ENCODE results near the gene C1orf116.

Gene C1orf116

GRCh38 chr1:207032528-207033017 is at the start of gene C1orf116:
Gene C1orf116, minus strand, starts transcription at chr1:207032756. Its CDS starts 5,158 bp downstream, at chr1:207027598.
- no peak for DNase-seq (ENCODE audit: low read depth)
- no peak for TF ChIP-seq MAX (IDR thresholded peaks at IDR 0.05; ENCODE audit: low read depth, low read length)
- TF ChIP-seq MYC (IDR thresholded peaks at IDR 0.05; ENCODE audit: low read depth, low read length) = no peak
- TF ChIP-seq CTCF (IDR thresholded peaks at IDR 0.05; ENCODE audit: low read depth, low read length) = no peak
- no peak for TF ChIP-seq POLR2A (IDR thresholded peaks at IDR 0.05; ENCODE audit: extremely low read depth, insufficient read length)
- no peak within 1 kb of the TSS for H3K4me3 ChIP-seq (ENCODE audit: low read depth, low read length)

- no peak for DNase-seq (ENCODE audit: low read depth)
- H3K4me3 ChIP-seq (ENCODE audit: low read depth, low read length) = no peak overlapping the region
- TF ChIP-seq POLR2A (IDR thresholded peaks at IDR 0.05; ENCODE audit: extremely low read depth, insufficient read length) (no peak), CTCF (IDR thresholded peaks at IDR 0.05; ENCODE audit: low read depth, low read length) (no peak), MAX (IDR thresholded peaks at IDR 0.05; ENCODE audit: low read depth, low read length) (no peak), MYC (IDR thresholded peaks at IDR 0.05; ENCODE audit: low read depth, low read length) (no peak)
These were observed 49.2 kb upstream of the C1orf116 start for GRCh38 chr1:207081806-207082205.

DNA sequence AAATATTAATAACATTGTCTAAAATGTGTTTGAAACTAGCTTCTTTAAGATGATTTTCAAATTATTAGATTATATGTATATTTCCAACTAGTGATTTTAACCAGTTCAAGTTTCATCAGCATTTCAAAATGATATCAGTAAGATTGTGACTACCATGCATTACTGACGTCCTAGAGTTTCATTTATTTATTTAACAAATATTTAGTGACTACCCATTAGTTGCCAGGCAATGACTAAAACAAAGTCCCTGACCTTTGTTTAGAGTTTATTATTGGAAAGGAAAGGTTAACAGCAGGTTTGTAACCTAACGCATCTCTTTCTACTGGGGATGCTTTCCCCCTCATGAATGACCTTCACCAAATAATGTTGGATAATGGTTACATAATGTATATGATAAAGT is 48.5 kb upstream of the C1orf116 start:
- H3K4me3 ChIP-seq (ENCODE audit: low read depth, low read length) = no peak overlapping the region
- no peak for TF ChIP-seq CTCF (IDR thresholded peaks at IDR 0.05; ENCODE audit: low read depth, low read length)
- TF ChIP-seq MAX (IDR thresholded peaks at IDR 0.05; ENCODE audit: low read depth, low read length) = no peak
- TF ChIP-seq POLR2A (IDR thresholded peaks at IDR 0.05; ENCODE audit: extremely low read depth, insufficient read length) = no peak
- no peak for TF ChIP-seq MYC (IDR thresholded peaks at IDR 0.05; ENCODE audit: low read depth, low read length)
- DNase-seq (ENCODE audit: low read depth) = no peak

DNA sequence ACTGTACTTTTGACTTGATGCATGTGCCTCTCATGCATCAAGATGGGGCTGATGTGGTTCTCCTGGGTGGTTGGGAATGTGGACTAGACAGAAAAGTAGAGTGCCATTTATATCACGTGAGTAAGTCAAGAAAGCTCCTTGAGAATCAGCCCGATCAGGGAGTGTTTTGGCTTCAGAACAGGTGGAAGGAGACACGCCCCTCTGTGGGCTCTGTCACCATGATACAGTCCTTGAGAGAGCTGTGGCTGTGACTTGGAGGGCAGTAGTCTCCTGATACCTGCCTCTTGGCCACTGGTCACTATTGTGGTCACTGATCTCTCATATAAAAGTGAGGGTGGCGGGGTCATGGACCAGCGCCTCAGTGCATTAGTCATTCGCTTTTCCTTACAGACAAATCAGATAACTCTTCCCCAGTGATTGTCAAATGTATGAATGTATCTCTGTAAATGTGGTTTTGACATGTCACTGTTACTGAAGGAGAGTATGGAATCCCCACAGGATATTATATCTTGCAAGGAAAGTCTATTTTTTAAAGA is 47.2 kb upstream of the C1orf116 start:
- no peak for DNase-seq (ENCODE audit: low read depth)
- TF ChIP-seq POLR2A (IDR thresholded peaks at IDR 0.05; ENCODE audit: extremely low read depth, insufficient read length) (no peak), CTCF (IDR thresholded peaks at IDR 0.05; ENCODE audit: low read depth, low read length) (no peak), MAX (IDR thresholded peaks at IDR 0.05; ENCODE audit: low read depth, low read length) (no peak), MYC (IDR thresholded peaks at IDR 0.05; ENCODE audit: low read depth, low read length) (no peak)
- H3K4me3 ChIP-seq (ENCODE audit: low read depth, low read length) = no peak overlapping the region

DNA sequence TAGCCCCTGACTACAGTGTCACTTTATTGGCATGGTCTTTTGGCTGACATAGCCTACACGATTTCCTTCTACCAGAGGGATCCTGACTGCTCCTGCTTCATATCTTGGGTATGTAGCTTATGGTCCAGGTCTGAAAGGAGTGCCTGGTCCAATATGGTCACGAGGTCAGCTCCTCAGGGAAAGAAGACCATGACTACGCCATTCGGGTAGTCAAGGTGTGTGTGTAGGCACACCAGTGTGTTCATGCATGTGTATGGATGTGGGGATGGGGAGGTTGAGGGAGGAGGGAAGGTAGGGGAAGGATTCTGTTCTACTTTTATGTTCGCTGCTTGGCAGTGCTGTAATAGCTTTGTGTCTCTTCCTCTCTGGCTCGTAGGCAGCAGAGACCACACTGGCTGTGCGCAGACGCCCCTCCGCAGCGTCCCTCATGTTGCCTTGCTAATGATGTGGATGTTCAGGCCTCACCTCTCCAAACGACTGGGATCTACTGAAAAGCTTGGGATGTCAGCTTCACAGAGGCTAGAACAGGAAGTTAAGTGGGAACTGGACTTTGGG is 46.1 kb upstream of the C1orf116 start:
- no peak for TF ChIP-seq MAX (IDR thresholded peaks at IDR 0.05; ENCODE audit: low read depth, low read length)
- TF ChIP-seq POLR2A (IDR thresholded peaks at IDR 0.05; ENCODE audit: extremely low read depth, insufficient read length) = no peak
- TF ChIP-seq MYC (IDR thresholded peaks at IDR 0.05; ENCODE audit: low read depth, low read length) = no peak
- TF ChIP-seq CTCF (IDR thresholded peaks at IDR 0.05; ENCODE audit: low read depth, low read length) = no peak
- DNase-seq (ENCODE audit: low read depth) = no peak
- H3K4me3 ChIP-seq (ENCODE audit: low read depth, low read length) = no peak overlapping the region

All from NB4 (cell line).